H1 (cell line): ENCODE measurements around the gene DLX4. TPM values are rescaled to one million over a fixed set of nuclear protein-coding genes. Genes with fewer than 3 reads are reported as not detected.

Experiments
- RFX5 ChIP-seq: IDR thresholded peaks from 2 replicates; pipeline ENCODE4 v1.6.1; 2011; ENCODE audit warnings: low read depth, low read length, improper control_type of control experiment, borderline replicate concordance
- SP1 ChIP-seq: IDR thresholded peaks from 2 replicates; pipeline ENCODE4 v1.6.1; 2011; ENCODE audit warnings: low read depth, low read length
- SRF ChIP-seq: IDR thresholded peaks from 2 replicates; pipeline ENCODE4 v1.6.1; 2011; ENCODE audit warnings: mild to moderate bottlenecking, low read depth, low read length, moderate library complexity
- polyA plus RNA-seq, 7 experiments: library from polyadenylated mRNA; depleted of rRNA in 3 of 7; stranded (reverse) in 5 of 7; unstranded in 2 of 7; fragments of >200 nt in 5 of 7; fragments of 200-250 nt in 2 of 7; gene quantifications; 1 replicate in 5 of 7; 2 replicates in 1 of 7; 4 replicates in 1 of 7; pipeline versions ENCODE4 v1.2.1 to v1.2.3, GENCODE V29; 2011 to 2013; ENCODE audit warnings: missing spikeins in 2 of 7, mixed read lengths in 2 of 7
- total RNA-seq: library from RNA; stranded (reverse); fragmentation: NEBNext Ultra II Directional; extraction: Animal tissue kit (Norgen Biotek cat#: 25700); gene quantifications from 2 replicates; pipeline ENCODE4 v1.2.1, GENCODE V29; 2021

Gene DLX4
- total and polyA plus RNA-seq, 2 of the 8 experiments (the other 6 are each of a cell fraction or from before 2014, with no cell fraction given): 0.67 to 0.80 TPM

DNA sequence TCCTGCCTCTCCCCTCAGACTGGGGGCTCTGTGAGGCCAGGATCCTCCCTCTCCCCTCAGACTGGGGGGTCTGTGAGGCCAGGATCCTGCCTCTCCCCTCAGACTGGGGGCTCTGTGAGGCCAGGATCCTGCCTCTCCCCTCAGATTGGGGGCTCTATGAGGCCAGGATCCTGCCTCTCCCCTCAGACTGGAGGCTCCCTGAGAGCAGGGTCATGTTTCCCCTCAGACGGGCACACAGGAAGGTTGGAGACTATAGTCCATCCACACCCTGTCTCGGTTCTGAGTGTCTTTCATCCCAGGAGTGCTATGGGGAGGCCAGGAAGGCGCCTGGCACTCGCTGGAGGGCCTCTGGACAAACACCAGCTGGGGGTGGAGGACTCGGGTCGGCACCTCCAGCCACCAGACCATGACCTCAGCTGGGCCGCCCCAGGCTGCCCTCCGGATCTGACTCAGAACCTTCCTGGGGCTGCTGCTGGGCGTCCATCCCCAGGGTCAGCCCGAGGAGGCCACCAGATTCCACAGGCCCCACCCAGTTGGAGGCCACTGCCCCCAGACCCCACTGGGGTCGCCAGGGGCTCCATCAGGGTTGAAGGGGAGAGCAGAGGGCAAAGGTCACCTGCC is 21.9 kb upstream of the DLX4 start (continued):
- no peak for TF ChIP-seq SRF
- TF ChIP-seq RFX5: no peak
- no peak for TF ChIP-seq SP1
